Regular cardiac myocyte (primary cell): ENCODE results near the gene SP4. TPM values are rescaled to one million over a fixed set of nuclear protein-coding genes. Genes with fewer than 3 reads are reported as not detected.

Experiments used
- total RNA-seq: library from RNA; depleted of rRNA; stranded (reverse); fragments of >200 nt; gene quantifications from 2 replicates; pipeline ENCODE4 v1.2.3, GENCODE V29; 2014

Gene SP4
- 4.4 and 21.1 TPM in 2 replicates for total RNA-seq

DNA sequence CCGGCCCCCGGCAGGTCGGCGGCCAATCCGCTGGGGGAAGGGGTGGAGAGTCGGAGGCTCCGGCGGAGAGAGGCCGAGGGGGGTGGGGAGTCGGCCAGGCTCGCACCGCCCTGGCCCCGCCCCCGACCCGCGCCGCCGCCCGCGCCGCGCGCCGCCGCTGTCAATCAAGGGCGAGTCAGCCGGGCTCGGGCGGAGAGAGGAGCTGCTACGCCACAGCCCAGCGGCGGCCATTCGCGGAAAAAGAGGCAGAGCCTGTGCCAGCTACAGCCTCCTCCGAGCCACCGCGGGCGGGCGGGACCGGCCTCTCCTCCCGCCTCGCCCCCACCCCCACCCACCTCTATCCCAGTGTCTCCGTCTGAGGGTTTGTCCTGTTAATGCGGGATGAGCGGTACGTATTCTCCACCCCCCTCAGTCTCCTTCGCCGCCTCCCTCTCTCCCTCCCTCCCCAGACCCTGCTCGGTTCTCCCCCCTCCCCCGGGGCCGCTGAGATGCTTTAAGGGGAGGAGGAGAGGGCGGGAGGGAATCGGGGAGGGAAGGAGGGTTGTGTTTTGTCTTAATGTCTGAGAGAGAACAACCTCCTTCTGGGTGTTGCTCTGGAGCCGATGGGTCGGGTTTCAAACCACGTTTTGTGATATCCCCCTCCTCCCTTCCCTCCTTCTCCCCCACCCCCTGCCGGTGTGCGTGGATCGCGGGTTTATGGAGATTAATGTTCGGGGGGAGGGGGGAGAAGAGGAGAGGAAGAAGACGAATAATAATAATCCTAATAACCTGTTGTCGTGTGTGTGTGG lies at the start of gene SP4:
Gene SP4 (plus strand): TSS at position 213 of the 788 bp plus-strand sequence. CDS start 169 bp downstream, at position 382.

GRCh38 chr7:21542891-21543527 lies 115.1 kb downstream of the SP4 start, which contains the start of gene DNAH11:
Gene DNAH11 (plus strand): TSS chr7:21543039. CDS start chr7:21543246, 207 bp downstream.

Other genes starting within 250 kb of the SP4 start
- 4.0 and 7.6 TPM in 2 replicates for gene DNAH11, start 115.0 kb downstream of the SP4 start, total RNA-seq